Gastrocnemius medialis (tissue), 4 donors: ENCODE measurements around the gene GAS7. TPM values are rescaled to one million over a fixed set of nuclear protein-coding genes. Genes with fewer than 3 reads are reported as not detected.

Source experiments
- ATAC-seq, 2 donors: fragments of 150-250 bp; one replicate each; pipeline ENCODE4 v1.9.1; 2016
- DNase-seq, 2 donors: peaks; one replicate each; pipeline ENCODE4 v3.0.0-alpha.2; 2019
- H3K27ac ChIP-seq, 4 donors: fragments of 200-600 bp; sonication (generic); 1 replicate in 1 of 4; 2 replicates in 3 of 4; pipeline ENCODE4 v1.5.1; 2016 to 2018; ENCODE audit warnings: mild to moderate bottlenecking in 2 of 4, moderate library complexity in 1 of 4
- H3K27me3 ChIP-seq, 3 donors: fragments of 200-600 bp; sonication (generic) in 2 of 3; 1 replicate in 1 of 3; 2 replicates in 2 of 3; pipeline versions ENCODE4 v1.5.1 to v1.6.0; 2016 to 2019; ENCODE audit warnings: mild to moderate bottlenecking in 1 of 3, moderate library complexity in 1 of 3
- H3K36me3 ChIP-seq, 2 donors: fragments of 200-600 bp; sonication (generic) in 1 of 2; one replicate each; pipeline ENCODE4 v1.5.1; 2017 to 2018
- H3K4me1 ChIP-seq, 2 donors: fragments of 200-600 bp; sonication (generic) in 1 of 2; one replicate each; pipeline ENCODE4 v1.5.1; 2016 to 2017; ENCODE audit warnings: mild to moderate bottlenecking in 2 of 2
- H3K4me3 ChIP-seq, 4 donors: fragments of 200-600 bp; sonication (generic) in 3 of 4; 1 replicate in 1 of 4; 2 replicates in 3 of 4; pipeline ENCODE4 v1.5.1; 2016 to 2019; ENCODE audit warnings: mild to moderate bottlenecking in 2 of 4
- H3K9me3 ChIP-seq, 3 donors: fragments of 200-600 bp; sonication (generic) in 2 of 3; 1 replicate in 1 of 3; 2 replicates in 2 of 3; pipeline ENCODE4 v1.5.1; 2016 to 2019
- CTCF ChIP-seq, 5 experiments: fragments of 450-650 bp in 3 of 5; fragments of 200-600 bp in 2 of 5; sonication (generic) in 2 of 5; IDR thresholded peaks in 4 of 5; conservative IDR thresholded peaks in 1 of 5; 1 replicate in 4 of 5; 2 replicates in 1 of 5; pipeline ENCODE4 v1.5.1; 2016 to 2019; ENCODE audit warnings: antibody characterized with exemption in 5 of 5, mild to moderate bottlenecking in 3 of 5, moderate library complexity in 3 of 5
- POLR2A ChIP-seq, 2 donors: fragments of 450-650 bp; IDR thresholded peaks; one replicate each; pipeline ENCODE4 v1.6.1; 2017; ENCODE audit warnings: antibody characterized with exemption in 2 of 2, mild to moderate bottlenecking in 2 of 2, moderate library complexity in 2 of 2
- in situ Hi-C, 4 donors: fragments of 200-750 bp; cut with MboI; loops; one replicate each; pipeline versions ENCODE4 v1.15.0 to v1.8.0; 2017; ENCODE audit warnings: low sequenced_read_pairs in 4 of 4
- intact Hi-C: fragments of 100-400 bp; cut with DNase I; formaldehyde crosslinking; loops from one replicate; pipeline ENCODE4 v1.15.1; 2023; ENCODE audit warnings: low total_unique reads
- total RNA-seq, 4 donors: library from RNA; depleted of rRNA; stranded (reverse); fragments of >200 nt; gene quantifications; one replicate each; pipeline versions ENCODE4 v1.1.0 to v1.2.3, GENCODE V29; 2016

The GAS7 gene
- total RNA-seq, 4 donors from 2014 or later, result 5.8 to 7.1 (median 6.1) TPM

- Histone ChIP-seq H3K27ac (no peak overlapping the region), H3K36me3 (no peaks in the 10 kb centered on the region), H3K4me3 (no peak overlapping the region), H3K4me1 (no peaks in the 10 kb centered on the region), H3K9me3 (peaks cover 0 to 7% (median 0%) of the 10 kb centered on the region in 3 donors), H3K27me3 (peaks cover 5 to 10% (median 7%) of the 10 kb centered on the region in 3 donors)
- intact Hi-C loops, result no loop called here
- TF ChIP-seq POLR2A (IDR thresholded peaks at IDR 0.05), result no peak
- TF ChIP-seq CTCF (IDR thresholded peaks at IDR 0.05 in 4 of 5, conservative IDR thresholded peaks at IDR 0.05 in 1 of 5), result no peak
- no peak for ATAC-seq
- DNase-seq, result peak in 1 of 2 donors; percentile 34
- in situ Hi-C loops, result loop anchor here in 1 of 4 donors (10.0 kb wide), 1 partner anchor 58 kb away; no protein-coding TSS in a partner anchor
Measured at GRCh38 chr17:10192972-10193371, 5.4 kb downstream of the GAS7 start.

GRCh38 chr17:10192461-10192860, 5.9 kb downstream of the GAS7 start:
- intact Hi-C loops (no loop called here), in situ Hi-C loops (loop anchor here in 1 of 4 donors (10.0 kb wide), 1 partner anchor 58 kb away; no protein-coding TSS in a partner anchor)
- no peak for TF ChIP-seq POLR2A (IDR thresholded peaks at IDR 0.05)
- TF ChIP-seq CTCF (IDR thresholded peaks at IDR 0.05 in 4 of 5, conservative IDR thresholded peaks at IDR 0.05 in 1 of 5), result no peak
- Histone ChIP-seq H3K4me3 (no peak overlapping the region), H3K9me3 (peaks cover 0 to 7% (median 0%) of the 10 kb centered on the region in 3 donors), H3K36me3 (no peaks in the 10 kb centered on the region), H3K4me1 (no peaks in the 10 kb centered on the region), H3K27me3 (peaks cover 0 to 10% (median 5%) of the 10 kb centered on the region in 3 donors), H3K27ac (no peak overlapping the region)
- ATAC-seq (no peak), DNase-seq (no peak)

- intact Hi-C loops, result no loop called here
- no peaks in the 10 kb centered on the region for H3K4me1 ChIP-seq
- TF ChIP-seq CTCF (IDR thresholded peaks at IDR 0.05 in 4 of 5, conservative IDR thresholded peaks at IDR 0.05 in 1 of 5) (no peak), POLR2A (IDR thresholded peaks at IDR 0.05) (no peak)
Measured at GRCh38 chr17:10187456-10187855, 10.9 kb downstream of the GAS7 start.

GRCh38 chr17:10186771-10187410, 11.5 kb downstream of the GAS7 start:
- H3K4me3 ChIP-seq, result no peak overlapping the region
- no peaks in the 10 kb centered on the region for H3K4me1 ChIP-seq
- TF ChIP-seq POLR2A (IDR thresholded peaks at IDR 0.05), result no peak
- no peak for TF ChIP-seq CTCF (IDR thresholded peaks at IDR 0.05 in 4 of 5, conservative IDR thresholded peaks at IDR 0.05 in 1 of 5)
- no peaks in the 10 kb centered on the region for H3K9me3 ChIP-seq
- H3K27me3 ChIP-seq, result no peaks in the 10 kb centered on the region
- in situ Hi-C loops, result no loop called here
- ATAC-seq, result no peak
- H3K27ac ChIP-seq, result no peak overlapping the region
- intact Hi-C loops, result no loop called here
- no peaks in the 10 kb centered on the region for H3K36me3 ChIP-seq
- peak in 1 of 2 donors; percentile 37 for DNase-seq

More at GRCh38 chr17:10187456-10187855, 10.9 kb downstream of the GAS7 start:
- H3K27ac ChIP-seq, result no peak overlapping the region
- DNase-seq, result no peak
- H3K36me3 ChIP-seq, result no peaks in the 10 kb centered on the region
- no peaks in the 10 kb centered on the region for H3K9me3 ChIP-seq
- in situ Hi-C loops, result no loop called here
- no peak overlapping the region for H3K4me3 ChIP-seq
- H3K27me3 ChIP-seq, result no peaks in the 10 kb centered on the region
- ATAC-seq, result no peak
